ENCODE data around the gene CREB3L2.
"Not testable (repeated sequence)": the region's sequence is repeated elsewhere in the genome, so short reads cannot be mapped to it uniquely, and the experiment has no call there.

Gene CREB3L2

GRCh38 chr7:138014201-138014600, 12.3 kb upstream of the CREB3L2 start:
- not testable (repeated sequence) for DNase-seq (ENCODE audit: low read depth in 2 of 2)

- DNase-seq (ENCODE audit: low read depth in 2 of 2): no peak
Measured at GRCh38 chr7:138009350-138009653, 7.4 kb upstream of the CREB3L2 start.

GRCh38 chr7:138008588-138009349, 6.9 kb upstream of the CREB3L2 start:
- DNase-seq (ENCODE audit: low read depth in 2 of 2): no peak

DNA sequence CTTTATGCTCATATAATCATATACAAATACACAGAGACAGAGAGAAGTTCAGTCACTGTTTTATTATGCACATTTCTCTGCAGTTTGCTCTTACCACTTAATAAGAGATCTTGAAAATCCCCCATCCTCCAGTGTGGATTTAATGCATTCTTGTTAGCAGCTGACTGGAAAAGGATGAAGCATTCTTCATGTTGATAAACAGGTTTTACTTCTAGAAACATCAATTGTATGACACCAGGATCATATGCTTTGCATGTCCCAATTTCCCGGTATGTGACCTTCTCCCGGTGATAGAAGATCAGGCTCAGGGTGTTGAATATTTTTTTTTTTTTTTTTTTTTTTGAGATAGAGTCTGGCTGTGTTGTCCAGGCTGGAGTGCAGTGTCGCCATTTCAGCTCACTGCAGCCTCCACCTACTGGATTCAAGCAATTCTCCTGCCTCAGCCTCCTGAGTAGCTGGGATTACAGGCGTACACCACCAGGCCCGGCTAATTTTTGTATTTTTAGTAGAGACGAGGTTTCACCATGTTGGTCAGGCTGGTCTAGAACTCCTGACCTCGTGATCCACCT, 6.2 kb upstream of the CREB3L2 start:
- DNase-seq (ENCODE audit: low read depth in 2 of 2): no peak

DNA sequence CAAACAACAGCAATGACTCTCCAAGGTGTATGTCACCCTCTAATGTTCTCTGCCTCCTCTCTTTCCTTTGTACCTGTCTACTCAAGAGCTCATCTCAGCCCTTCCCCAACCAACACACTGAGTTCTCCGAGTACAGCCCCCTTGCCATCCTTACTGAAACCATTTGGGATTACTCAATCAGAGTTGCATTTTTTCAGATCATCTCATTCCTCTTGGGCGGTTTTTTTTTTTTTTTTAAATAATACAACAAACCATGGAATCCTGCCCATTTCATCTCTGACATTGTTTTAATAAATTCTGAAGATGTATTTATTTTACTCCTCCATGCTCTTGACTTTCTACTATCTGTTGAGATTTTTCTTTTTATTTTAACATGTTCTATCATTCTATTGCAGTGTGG, 4.2 kb upstream of the CREB3L2 start:
- DNase-seq (ENCODE audit: low read depth in 2 of 2): no peak

DNA sequence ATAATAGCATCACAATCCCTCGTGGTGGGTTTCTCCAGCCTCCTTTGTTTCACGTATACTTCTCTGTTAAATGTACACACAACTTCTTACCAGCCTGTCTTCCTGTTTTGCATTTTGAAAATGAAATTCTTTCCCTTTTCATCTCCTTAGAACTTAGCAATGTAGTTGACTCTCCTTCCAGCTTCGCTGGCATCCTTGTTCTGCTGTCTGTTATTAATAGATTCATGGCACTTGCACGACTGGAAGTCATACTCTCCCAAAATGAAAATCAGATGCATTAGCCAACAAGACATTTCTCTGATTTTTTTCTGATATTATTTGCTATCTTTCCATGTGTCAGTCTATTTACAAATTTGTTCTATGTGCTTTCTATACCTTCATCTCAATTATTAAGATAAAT, 3.0 kb upstream of the CREB3L2 start:
- no peak for DNase-seq (ENCODE audit: low read depth in 2 of 2)

GRCh38 chr7:138004046-138004445, 2.2 kb upstream of the CREB3L2 start:
- no peak for DNase-seq (ENCODE audit: low read depth in 2 of 2)

GRCh38 chr7:138002828-138003189, 923 bp upstream of the CREB3L2 start:
- DNase-seq (ENCODE audit: low read depth in 2 of 2): no peak

DNA sequence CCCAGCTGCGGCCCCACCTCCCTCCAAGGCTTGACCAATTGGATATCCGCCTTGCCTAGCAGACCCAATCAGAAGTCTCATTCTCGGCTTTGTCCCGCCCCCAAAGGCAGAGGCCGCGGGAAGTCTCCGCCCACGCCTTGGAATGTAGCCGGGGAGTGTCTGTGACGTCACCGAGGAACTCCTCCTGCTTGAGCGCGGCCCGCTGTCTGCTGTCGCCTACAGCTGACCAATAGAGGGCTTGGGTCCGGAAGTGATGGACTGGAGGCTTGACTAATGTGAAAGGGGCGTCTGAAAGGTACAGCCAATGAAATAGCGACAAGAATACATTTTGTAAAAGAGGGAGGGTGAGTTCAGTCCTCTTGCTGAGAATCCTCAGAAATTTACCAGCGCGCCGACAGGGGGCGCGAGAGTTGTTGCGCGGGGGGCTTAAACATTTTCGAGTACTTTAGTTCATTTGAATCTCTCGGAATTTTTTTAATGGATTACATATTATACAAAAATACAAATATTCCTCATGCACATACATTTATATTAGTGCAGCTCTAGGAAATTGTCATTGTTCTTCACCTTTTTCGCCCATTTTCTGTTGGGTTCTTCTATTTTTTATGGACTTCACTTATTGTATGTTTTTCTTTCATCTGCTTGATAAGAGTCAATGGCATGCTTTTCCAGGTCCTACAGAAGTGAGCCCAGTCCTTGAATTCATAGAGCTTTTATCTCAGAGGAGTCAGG, 376 bp upstream of the CREB3L2 start:
- DNase-seq (ENCODE audit: low read depth in 2 of 2): peak; percentile 94 to 96

DNA sequence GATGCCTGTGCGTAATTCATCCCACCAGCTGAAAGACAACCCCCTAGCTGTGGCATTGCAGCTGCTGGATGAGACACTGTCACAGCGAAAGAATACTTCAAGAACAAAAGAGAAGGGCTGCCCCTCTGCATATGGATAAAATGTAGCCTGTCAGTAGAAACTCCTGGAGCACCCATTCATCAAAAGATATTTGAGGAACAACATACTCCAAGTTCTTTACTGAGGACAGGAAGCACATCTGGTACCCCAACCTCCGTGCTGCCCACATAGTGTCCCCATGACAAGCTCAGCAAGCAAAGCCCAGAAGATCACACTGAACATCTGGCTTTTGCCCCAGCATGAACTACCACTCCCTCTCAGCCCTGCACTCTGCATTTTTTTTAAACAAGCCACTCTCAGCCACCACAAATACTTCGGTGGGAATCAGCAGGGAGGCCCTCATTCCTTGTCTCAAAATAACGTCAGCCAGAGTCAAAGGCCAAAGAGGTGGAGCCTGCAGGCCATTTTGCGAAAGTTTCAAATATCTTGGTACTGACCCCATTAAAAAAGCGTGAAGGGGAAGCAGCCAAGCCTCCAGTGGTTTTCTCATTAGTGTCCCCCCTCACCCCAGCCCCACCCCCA, 1.7 kb downstream of the CREB3L2 start:
- DNase-seq (ENCODE audit: low read depth in 2 of 2): no peak

DNA sequence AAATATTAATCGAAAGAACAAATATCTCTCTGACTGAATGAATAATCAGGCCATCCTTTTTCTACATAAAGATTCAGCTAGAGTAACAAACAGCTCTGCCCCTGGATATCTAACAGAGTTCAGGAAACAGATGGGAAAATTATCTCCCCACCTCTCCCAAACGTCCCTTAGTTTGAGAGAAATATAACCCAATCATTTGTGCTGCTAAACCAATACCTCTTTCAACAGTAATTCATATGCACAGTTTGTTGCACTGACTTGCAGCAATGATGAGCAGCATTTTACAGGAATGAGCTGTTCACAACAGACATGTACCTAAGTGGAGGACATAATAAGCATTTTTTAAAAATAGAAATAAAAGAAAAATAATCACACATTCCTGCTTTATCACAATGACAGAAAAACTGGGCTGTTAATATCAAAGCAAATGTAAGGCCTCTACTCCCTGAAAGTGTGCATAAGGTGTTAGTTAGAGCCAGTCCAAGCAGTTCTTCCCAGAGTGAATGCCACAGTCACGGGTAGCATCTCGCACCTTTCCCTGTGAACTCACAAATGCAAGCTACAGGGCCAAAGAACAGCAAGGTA, 2.3 kb downstream of the CREB3L2 start:
- DNase-seq (ENCODE audit: low read depth in 2 of 2): no peak

GRCh38 chr7:137998250-137998649, 3.6 kb downstream of the CREB3L2 start:
- no peak for DNase-seq (ENCODE audit: low read depth in 2 of 2)

DNA sequence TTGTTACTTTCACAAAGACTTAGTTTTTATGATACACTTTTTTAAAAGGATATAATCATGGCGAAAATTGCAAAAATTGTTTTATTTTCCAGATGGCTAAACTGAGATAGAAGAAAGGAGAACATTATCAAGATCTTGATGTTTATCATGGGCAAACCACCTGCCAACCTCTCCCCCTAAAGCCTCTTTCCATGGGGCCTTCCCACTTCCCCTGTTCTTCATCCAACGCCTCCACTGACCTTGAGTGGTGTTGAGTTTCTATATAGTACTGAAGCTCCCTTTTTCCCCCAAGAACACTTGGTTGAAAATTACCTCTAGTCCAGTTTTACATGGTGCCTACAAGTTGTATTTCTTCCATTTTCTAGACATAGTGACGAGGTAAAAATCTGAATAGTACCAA, 5.0 kb downstream of the CREB3L2 start:
- no peak for DNase-seq (ENCODE audit: low read depth in 2 of 2)

GRCh38 chr7:137996386-137996851, 5.5 kb downstream of the CREB3L2 start:
- no peak for DNase-seq (ENCODE audit: low read depth in 2 of 2)

DNA sequence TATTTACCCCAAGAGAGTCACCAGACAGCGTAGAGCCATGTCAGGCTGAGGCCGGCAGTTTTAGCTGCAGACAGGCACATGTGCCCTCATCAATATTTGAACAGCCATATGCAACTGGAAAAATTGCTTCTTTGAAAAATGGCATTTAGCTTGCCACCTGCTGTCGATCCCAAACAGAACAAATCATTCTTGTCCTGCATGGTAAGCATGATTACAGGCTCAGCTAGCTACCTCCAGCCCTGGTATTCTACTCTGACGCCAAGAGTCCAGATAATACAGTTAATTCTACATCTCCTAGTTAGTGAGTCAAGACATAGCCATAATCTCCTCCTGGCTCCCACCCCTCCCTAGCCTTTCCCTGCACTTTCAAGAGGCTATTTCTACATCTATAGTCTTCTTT, 7.7 kb downstream of the CREB3L2 start:
- no peak for DNase-seq (ENCODE audit: low read depth in 2 of 2)

GRCh38 chr7:137993395-137993743, 8.5 kb downstream of the CREB3L2 start:
- DNase-seq (ENCODE audit: low read depth in 2 of 2): no peak

GRCh38 chr7:137992550-137993394, 9.1 kb downstream of the CREB3L2 start:
- DNase-seq (ENCODE audit: low read depth in 2 of 2): no peak

GRCh38 chr7:137992104-137992549, 9.8 kb downstream of the CREB3L2 start:
- no peak for DNase-seq (ENCODE audit: low read depth in 2 of 2)

DNA sequence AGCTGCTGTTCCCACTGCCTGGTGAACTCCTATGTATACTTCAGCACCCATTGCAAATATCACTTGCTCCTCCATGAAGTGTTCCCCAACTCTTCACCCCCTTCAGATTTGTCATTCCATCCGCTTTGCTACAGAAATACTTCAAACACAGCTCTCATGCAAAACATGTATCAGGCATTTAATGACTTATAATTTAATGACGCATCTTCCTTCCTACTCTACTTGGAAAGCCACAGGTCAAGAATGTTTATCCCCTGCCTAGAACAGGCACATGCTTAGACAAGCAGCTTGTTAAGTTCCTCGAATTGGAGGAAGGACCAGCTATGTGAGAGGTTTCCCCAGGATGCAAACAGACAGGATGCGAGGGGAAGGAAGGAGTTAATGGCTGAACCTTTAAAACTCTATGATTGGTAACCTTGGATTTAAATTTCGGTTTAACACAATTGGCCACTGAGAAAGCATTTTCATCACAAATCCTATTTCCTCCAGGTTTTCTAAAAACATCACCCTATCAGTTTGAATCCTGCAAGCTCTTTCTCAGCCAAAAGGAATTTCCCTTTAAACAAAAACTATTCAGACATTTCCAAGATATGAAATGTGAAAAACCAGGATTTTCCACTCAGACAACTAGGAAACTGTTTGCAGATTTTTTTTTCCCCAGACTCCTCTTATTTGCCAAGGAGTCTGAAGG, 11.5 kb downstream of the CREB3L2 start:
- DNase-seq (ENCODE audit: low read depth in 2 of 2): no peak

GRCh38 chr7:137989590-137989989, 12.3 kb downstream of the CREB3L2 start:
- DNase-seq (ENCODE audit: low read depth in 2 of 2): no peak

DNA sequence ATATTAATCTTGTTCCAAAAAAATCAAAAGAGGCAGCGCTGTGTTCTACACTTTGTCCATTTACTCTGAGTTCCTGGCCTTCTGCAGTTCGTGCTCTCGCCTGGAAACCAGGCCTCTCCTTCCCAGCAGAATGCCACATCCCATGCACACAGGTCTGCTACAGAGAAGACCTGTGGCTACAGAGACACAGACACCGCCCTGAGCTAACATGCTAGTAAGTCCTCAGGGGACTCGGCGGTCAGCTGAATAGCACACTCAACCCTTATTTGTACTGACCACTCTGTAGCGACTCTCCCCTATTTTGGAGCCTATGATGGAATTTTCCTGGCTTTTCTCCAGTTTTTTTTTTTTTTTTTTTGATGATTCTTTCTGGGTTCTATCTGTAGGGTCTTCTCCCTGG, 12.8 kb downstream of the CREB3L2 start:
- DNase-seq (ENCODE audit: low read depth in 2 of 2): no peak
